HepG2 (cell line): ENCODE results near the gene SLC22A31. TPM values are rescaled to one million over a fixed set of nuclear protein-coding genes. Genes with fewer than 3 reads are reported as not detected.

Experiments
- ATAC-seq: fragments of 200-7000 bp; cut with Tn5 transposase; 3 replicates; pipeline ENCODE4 v1.9.1; 2020; ENCODE audit warnings: mild to moderate bottlenecking, moderate library complexity
- BruUV-seq: library from RNA; stranded (reverse); fragments of 400-500 nt; replicated peaks from 2 replicates; lab custom pipeline; 2021; lab: Mats Ljungman, UMichigan
- CTCF ChIA-PET: fragments of 300-600 bp; formaldehyde crosslinking; extraction: SDS; loops from one replicate; lab custom pipeline; 2021; ENCODE audit warnings: low total read pairs, inconsistent platforms, low intra/inter-chr PET ratio; lab: Yijun Ruan, JAX
- POLR2A ChIA-PET: fragments of 350-600 bp; sonication (Branson Sonifier 250); formaldehyde crosslinking; loops from one replicate; lab custom pipeline; 2020; ENCODE audit warnings: antibody characterized with exemption, inconsistent platforms; lab: Yijun Ruan, JAX
- DNase-seq: peaks from one replicate; pipeline ENCODE4 v3.0.0-alpha.2; 2015; ENCODE audit warnings: low spot score
- FAIRE-seq: peaks from 3 replicates; lab custom pipeline; 2011; peaks lifted over from hg19 to GRCh38; lab: Jason Lieb, UNC
- H2AFZ ChIP-seq: one replicate; pipeline ENCODE4 v1.6.1; 2011; ENCODE audit warnings: low read length, inconsistent platforms
- H3K27ac ChIP-seq: fragments of 300-600 bp; 3 replicates; pipeline ENCODE4 v1.8.0; 2011; ENCODE audit warnings: mixed run types, mild to moderate bottlenecking, mixed read lengths, low read length, inconsistent platforms; ENCODE audit not compliant: insufficient read depth; ENCODE audit errors: extremely low read length
- H3K27me3 ChIP-seq, 2 experiments: fragments of 200-600 bp in 1 of 2; 2 replicates in 1 of 2; 3 replicates in 1 of 2; pipeline versions ENCODE4 v1.6.0 to v1.8.0; 2011; ENCODE audit warnings: low read length in 2 of 2, mild to moderate bottlenecking in 2 of 2, moderate library complexity in 2 of 2, inconsistent platforms in 1 of 2; ENCODE audit not compliant: insufficient read depth in 2 of 2, control insufficient read depth in 1 of 2
- H3K36me3 ChIP-seq, 2 experiments: fragments of 200-600 bp in 1 of 2; replicated peaks in 1 of 2; 2 replicates in 1 of 2; 3 replicates in 1 of 2; pipeline versions ENCODE4 v1.5.1 to v1.8.0; 2011; ENCODE audit warnings: low read length in 2 of 2, inconsistent platforms in 1 of 2; ENCODE audit not compliant: insufficient read depth in 2 of 2, control insufficient read depth in 1 of 2
- H3K4me1 ChIP-seq: 2 replicates; pipeline ENCODE4 v1.5.1; 2012; ENCODE audit warnings: low read length, inconsistent platforms; ENCODE audit not compliant: insufficient read depth
- H3K4me2 ChIP-seq: 2 replicates; pipeline ENCODE4 v1.6.0; 2011; ENCODE audit warnings: low read depth, low read length, inconsistent platforms
- H3K4me3 ChIP-seq, 3 experiments: fragments of 200-600 bp in 1 of 3; sonication (generic), shearing (Covaris generic) in 1 of 3; replicated peaks in 1 of 3; 2 replicates each; pipeline ENCODE4 v1.5.1; 2011 to 2016; ENCODE audit warnings: low read length in 3 of 3, inconsistent platforms in 2 of 3, low read depth in 2 of 3, mild to moderate bottlenecking in 2 of 3, control low read depth in 1 of 3, mixed read lengths in 1 of 3; ENCODE audit not compliant: insufficient read depth in 1 of 3
- H3K79me2 ChIP-seq: one replicate; pipeline ENCODE4 v1.6.1; 2011; ENCODE audit warnings: low read length, inconsistent platforms; ENCODE audit not compliant: insufficient read depth
- H3K9ac ChIP-seq: 2 replicates; pipeline ENCODE4 v1.6.0; 2011; ENCODE audit warnings: mild to moderate bottlenecking, low read depth, low read length, inconsistent platforms; ENCODE audit not compliant: insufficient read depth
- H3K9me3 ChIP-seq: 2 replicates; pipeline ENCODE4 v1.5.1; 2012; ENCODE audit warnings: mild to moderate bottlenecking, low read length
- H4K20me1 ChIP-seq: 2 replicates; pipeline ENCODE4 v1.6.0; 2011; ENCODE audit warnings: inconsistent platforms, mild to moderate bottlenecking, low read length, moderate library complexity; ENCODE audit not compliant: insufficient read depth
- CSRNP1 ChIP-seq: sonication (generic); formaldehyde crosslinking; IDR thresholded peaks from 2 replicates; pipeline ENCODE4 v1.8.1; 2023; ENCODE audit warnings: mild to moderate bottlenecking, missing genetic modification reagents
- E2F5 ChIP-seq: sonication (generic); formaldehyde crosslinking; conservative IDR thresholded peaks from 2 replicates; pipeline ENCODE4 v1.4.0; 2020; ENCODE audit warnings: missing genetic modification reagents
- FOSL2 ChIP-seq: sonication (generic); formaldehyde crosslinking; IDR thresholded peaks from 2 replicates; pipeline ENCODE4 v1.4.0; 2020; ENCODE audit warnings: missing genetic modification reagents
- FOXK1 ChIP-seq: sonication (generic); formaldehyde crosslinking; IDR thresholded peaks from 2 replicates; pipeline ENCODE4 v1.4.0; 2020; ENCODE audit warnings: low read depth, missing genetic modification reagents, borderline replicate concordance
- GLMP ChIP-seq: sonication (generic); formaldehyde crosslinking; IDR thresholded peaks from 2 replicates; pipeline ENCODE4 v1.9.0; 2021; ENCODE audit warnings: missing genetic modification reagents, mild to moderate bottlenecking, borderline replicate concordance
- HNF4A ChIP-seq: sonication (generic); formaldehyde crosslinking; IDR thresholded peaks from 2 replicates; pipeline ENCODE4 v1.4.0; 2020; ENCODE audit warnings: missing genetic modification reagents
- KDM5B ChIP-seq: sonication (generic); formaldehyde crosslinking; IDR thresholded peaks from 2 replicates; pipeline ENCODE4 v1.4.0; 2020; ENCODE audit warnings: missing genetic modification reagents, mild to moderate bottlenecking, borderline replicate concordance
- ONECUT2 ChIP-seq: sonication (generic); formaldehyde crosslinking; IDR thresholded peaks from 2 replicates; pipeline ENCODE4 v1.4.0; 2020; ENCODE audit warnings: missing genetic modification reagents
- RAD51 ChIP-seq: fragments of 450-650 bp; IDR thresholded peaks from 2 replicates; pipeline ENCODE4 v1.6.1; 2016; ENCODE audit warnings: borderline replicate concordance
- YEATS4 ChIP-seq: sonication (generic); formaldehyde crosslinking; IDR thresholded peaks from 2 replicates; pipeline ENCODE4 v1.4.0; 2020; ENCODE audit warnings: missing genetic modification reagents, borderline replicate concordance
- ZNF136 ChIP-seq: sonication (generic); formaldehyde crosslinking; IDR thresholded peaks from 2 replicates; pipeline ENCODE4 v1.8.1; 2022; ENCODE audit warnings: low read depth, mild to moderate bottlenecking, moderate library complexity, missing genetic modification reagents
- ZNF224 ChIP-seq: sonication (generic); formaldehyde crosslinking; IDR thresholded peaks from 2 replicates; pipeline ENCODE4 v1.5.0; 2020; ENCODE audit warnings: mild to moderate bottlenecking, missing genetic modification reagents
- ZNF260 ChIP-seq: sonication (generic); formaldehyde crosslinking; IDR thresholded peaks from 2 replicates; pipeline ENCODE4 v1.4.0; 2020; ENCODE audit warnings: missing genetic modification reagents, low read depth, mild to moderate bottlenecking, borderline replicate concordance
- ZNF343 ChIP-seq: sonication (generic); formaldehyde crosslinking; IDR thresholded peaks from 2 replicates; pipeline ENCODE4 v1.4.0; 2020; ENCODE audit warnings: mild to moderate bottlenecking, missing genetic modification reagents
- ZNF747 ChIP-seq: sonication (generic); formaldehyde crosslinking; IDR thresholded peaks from 2 replicates; pipeline ENCODE4 v1.8.1; 2023; ENCODE audit warnings: missing genetic modification reagents, mild to moderate bottlenecking, borderline replicate concordance
- ZNF773 ChIP-seq: sonication (generic); formaldehyde crosslinking; IDR thresholded peaks from 2 replicates; pipeline ENCODE4 v1.4.0; 2020; ENCODE audit warnings: missing genetic modification reagents, borderline replicate concordance
- ZNF878 ChIP-seq: sonication (generic); formaldehyde crosslinking; IDR thresholded peaks from 2 replicates; pipeline ENCODE4 v1.8.1; 2023; ENCODE audit warnings: mild to moderate bottlenecking, missing genetic modification reagents, moderate library complexity
- ZSCAN29 ChIP-seq: sonication (generic); formaldehyde crosslinking; conservative IDR thresholded peaks from 2 replicates; pipeline ENCODE4 v1.4.0; 2020; ENCODE audit warnings: mild to moderate bottlenecking, missing genetic modification reagents
- ZSCAN9 ChIP-seq: IDR thresholded peaks from 2 replicates; pipeline ENCODE4 v1.6.1; 2016; ENCODE audit warnings: borderline replicate concordance
- WGBS: methylation state at CpG from one replicate; pipeline ENCODE4 v1.1.6; 2017; ENCODE audit warnings: low lambda C conversion rate; 5-methylcytosine and 5-hydroxymethylcytosine counted together
- in situ Hi-C: cut with HindIII; loops from 2 replicates; pipeline ENCODE4 v1.10.0; 2017; ENCODE audit warnings: low pct_unique_long_range_greater_than_20kb; ENCODE audit not compliant: extremely low pct_ligation_motif_present
- intact Hi-C: fragments of 100-400 bp; cut with micrococcal nuclease; formaldehyde crosslinking; loops from one replicate; pipeline ENCODE4 v1.10.0; 2022; ENCODE audit not compliant: unreplicated experiment
- polyA plus RNA-seq, 8 experiments: library from polyadenylated mRNA; depleted of rRNA in 3 of 8; stranded (reverse) in 7 of 8; unstranded in 1 of 8; fragments of >200 nt; fragmentation: Illumina TruSeq in 4 of 8; extraction: Trizol in 4 of 8; gene quantifications; 2 replicates each; pipeline versions ENCODE4 v1.2.1 to v1.2.3, GENCODE V29; 2011 to 2016; ENCODE audit warnings: low read depth in 4 of 8, missing spikeins in 1 of 8, mixed read lengths in 1 of 8; ENCODE audit not compliant: insufficient read depth in 1 of 8
- total RNA-seq, 5 experiments: library from RNA; depleted of rRNA; stranded (reverse); fragments of >200 nt; fragmentation: Illumina TruSeq; extraction: Trizol; gene quantifications; 2 replicates each; pipeline ENCODE4 v1.2.3, GENCODE V29; 2016; ENCODE audit warnings: low read depth in 1 of 5

SLC22A31 gene
- total and polyA plus RNA-seq, 2 of the 13 experiments (the other 11 are each of a cell fraction or from before 2014, with no cell fraction given), result 67.3 to 83.3 TPM

- Histone ChIP-seq H3K27ac (no peak overlapping the region), H3K4me2 (peak overlapping the region; percentile 26; the same call in 1 of the 2 replicates), H3K9ac (no peak overlapping the region), H3K4me1 (peaks cover 64% of the 10 kb centered on the region), H3K4me3 (peak overlapping the region in 1 of 3 experiments; percentile 11; a peak in 1 of 6 replicates), H3K36me3 (no peaks in the 10 kb centered on the region), H3K79me2 (no peaks in the 10 kb centered on the region), H3K9me3 (no peaks in the 10 kb centered on the region), H3K27me3 (peaks cover 24 to 70% of the 10 kb centered on the region in 2 experiments), H2AFZ (no peak overlapping the region), H4K20me1 (no peaks in the 10 kb centered on the region; the same call in 1 of the 2 replicates)
- in situ Hi-C loops (no loop called here), intact Hi-C loops (no loop called here)
- CTCF ChIA-PET, result no interaction called here
- FAIRE-seq, result no peak
- POLR2A ChIA-PET, result interaction anchor here (1.3 kb wide), 1 partner anchor 58 kb away, joined by 5 read pairs; the partner anchor contains the start of gene ZNF778
- no TSS peak for BruUV-seq
- ATAC-seq, result peak; percentile 61
- WGBS, result 17% methylated on average over 24 of the region's 48 CpGs
- DNase-seq, result peak; percentile 57
- TF ChIP-seq E2F5 (CRISPR knock-in tag), result no peak
- TF ChIP-seq HNF4A, result peak; percentile 96
- TF ChIP-seq ZSCAN29 (CRISPR knock-in tag), result no peak
- TF ChIP-seq ONECUT2 (CRISPR knock-in tag), result peak; percentile 45; the same call in 1 of the 2 replicates
- TF ChIP-seq ZNF747, result no peak
- TF ChIP-seq FOXK1 (CRISPR knock-in tag), result no peak
- peak; percentile 45; the same call in 1 of the 2 replicates for TF ChIP-seq YEATS4 (CRISPR knock-in tag)
- TF ChIP-seq ZNF260 (CRISPR knock-in tag), result no peak
- peak; percentile 86; the same call in 1 of the 2 replicates for TF ChIP-seq ZNF136 (CRISPR knock-in tag)
- peak; percentile 89; the same call in 1 of the 2 replicates for TF ChIP-seq CSRNP1 (CRISPR knock-in tag)
- peak; percentile 53; the same call in 1 of the 2 replicates for TF ChIP-seq ZNF343 (CRISPR knock-in tag)
- TF ChIP-seq KDM5B (CRISPR knock-in tag), result peak; percentile 93
- TF ChIP-seq FOSL2 (CRISPR knock-in tag), result peak; percentile 88
- peak; percentile 81 for TF ChIP-seq ZSCAN9 (CRISPR knock-in tag)
- TF ChIP-seq ZNF224 (CRISPR knock-in tag), result no peak
- no peak for TF ChIP-seq ZNF773
- TF ChIP-seq RAD51, result no peak
- no peak for TF ChIP-seq ZNF878 (CRISPR knock-in tag)
- TF ChIP-seq GLMP (CRISPR knock-in tag), result no peak
These were observed 41.1 kb downstream of the SLC22A31 start for GRCh38 chr16:89159066-89159849.
